T-helper 2 cell treated with Interferon-gamma antibody and Interleukin-4, amounts not matched to agents 5 μg/mL and 100 μg/mL, for 36 hours (primary cell): Measurements from ENCODE around the gene MEOX2.

Experiments used
- DNase-seq: peaks from one replicate; pipeline ENCODE4 v3.0.0; 2021; ENCODE audit warnings: low spot score
- H3K27ac Mint-ChIP-seq: one replicate; pipeline ENCODE4 v1.8.0; 2021; ENCODE audit warnings: mild to moderate bottlenecking, mixed read lengths
- H3K27me3 Mint-ChIP-seq: one replicate; pipeline ENCODE4 v1.8.0; 2021; ENCODE audit warnings: low read depth, mixed read lengths
- H3K36me3 Mint-ChIP-seq: one replicate; pipeline ENCODE4 v1.8.0; 2021; ENCODE audit warnings: low read depth, mixed read lengths
- H3K4me1 Mint-ChIP-seq: one replicate; pipeline ENCODE4 v1.8.0; 2021; ENCODE audit warnings: low read depth, mixed read lengths
- H3K4me3 Mint-ChIP-seq: one replicate; pipeline ENCODE4 v1.8.0; 2022; ENCODE audit warnings: mild to moderate bottlenecking, moderate library complexity, mixed read lengths
- H3K9me3 Mint-ChIP-seq: one replicate; pipeline ENCODE4 v1.8.0; 2021; ENCODE audit warnings: mixed read lengths

The MEOX2 gene

DNA sequence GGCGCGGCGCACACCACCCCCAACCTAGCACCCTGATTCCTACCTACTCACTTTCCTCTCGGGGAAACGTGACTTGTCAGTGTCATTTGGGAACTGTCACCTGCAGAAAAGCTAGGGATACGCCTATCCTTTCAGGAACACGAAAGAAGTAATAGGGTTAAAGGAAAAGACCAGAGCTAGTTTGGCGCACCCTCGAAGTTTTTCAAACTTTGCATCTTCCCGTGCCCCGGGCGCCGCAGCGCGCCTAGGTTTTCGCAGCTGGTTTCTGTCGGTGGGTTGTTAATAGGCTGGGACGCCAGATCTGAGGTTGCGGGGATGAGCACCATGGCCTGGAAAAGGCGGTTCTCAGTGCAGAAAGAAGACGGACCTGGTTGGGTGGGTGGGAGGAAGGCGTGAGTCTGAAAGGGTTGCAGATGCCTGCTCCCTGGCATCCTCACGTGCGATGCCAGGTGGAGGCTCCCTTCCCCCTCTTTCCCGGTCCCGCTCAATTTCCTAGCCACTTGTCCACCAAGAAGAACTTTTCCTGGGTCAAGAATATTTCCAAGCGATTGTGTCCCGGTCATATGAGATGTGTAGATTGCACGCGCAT is 568 bp upstream of the MEOX2 start:
- H3K4me1 Mint-ChIP-seq, result no peaks in the 10 kb centered on the region
- no peaks in the 10 kb centered on the region for H3K36me3 Mint-ChIP-seq
- H3K27ac Mint-ChIP-seq, result no peak overlapping the region
- DNase-seq, result no peak
- no peak overlapping the region for H3K4me3 Mint-ChIP-seq
- no peaks in the 10 kb centered on the region for H3K9me3 Mint-ChIP-seq
- peaks cover 42% of the 10 kb centered on the region for H3K27me3 Mint-ChIP-seq

DNA sequence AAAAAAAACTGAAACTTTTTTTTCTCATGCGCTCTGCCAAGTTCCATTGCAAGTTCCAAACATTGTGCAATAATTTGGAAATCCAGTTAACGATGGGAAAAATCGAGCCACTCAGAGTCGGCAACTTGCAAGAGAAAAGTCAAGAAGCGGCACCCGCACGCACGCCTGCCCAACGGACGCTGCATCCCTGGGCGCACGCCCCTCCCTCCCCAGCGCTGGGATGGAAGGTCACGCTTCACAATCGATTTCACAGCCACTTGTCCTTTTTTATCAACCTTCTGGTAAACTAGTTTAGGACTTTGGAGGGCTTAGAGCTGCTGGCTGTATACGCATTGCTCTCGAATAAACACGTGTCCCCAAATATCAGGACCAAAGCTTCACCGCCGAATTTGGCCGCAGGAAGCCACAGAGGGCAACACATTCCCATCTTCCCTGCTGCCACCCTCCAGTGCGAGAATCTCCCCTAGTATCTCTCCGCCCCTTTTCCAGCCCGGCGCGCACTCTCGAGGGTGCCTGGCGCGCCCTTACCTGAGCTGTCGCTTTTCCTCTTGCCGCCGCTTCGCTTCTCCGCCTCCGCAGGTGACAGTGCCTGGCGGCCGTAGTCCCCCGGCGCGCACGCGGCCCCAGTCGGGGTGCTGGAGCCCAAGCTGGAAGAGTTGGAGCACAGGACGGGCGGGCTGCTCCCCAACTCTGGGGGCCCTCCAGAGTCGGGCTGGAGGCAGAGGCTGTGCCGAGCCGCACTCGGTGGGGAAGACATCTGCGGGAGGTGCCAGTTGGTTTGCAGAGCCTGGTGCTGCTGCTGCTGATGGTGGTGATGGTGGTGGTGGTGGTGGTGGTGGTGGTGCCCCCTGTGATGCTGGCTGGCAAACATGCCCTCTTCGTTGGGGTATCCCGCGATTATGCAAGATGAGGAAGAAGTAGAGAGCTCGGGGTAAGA is 857 bp downstream of the MEOX2 start:
- H3K27me3 Mint-ChIP-seq, result peaks cover 42% of the 10 kb centered on the region
- no peak for DNase-seq
- H3K9me3 Mint-ChIP-seq, result no peaks in the 10 kb centered on the region
- no peak overlapping the region for H3K27ac Mint-ChIP-seq
- H3K4me3 Mint-ChIP-seq, result no peak overlapping the region
- no peaks in the 10 kb centered on the region for H3K36me3 Mint-ChIP-seq
- H3K4me1 Mint-ChIP-seq, result no peaks in the 10 kb centered on the region

DNA sequence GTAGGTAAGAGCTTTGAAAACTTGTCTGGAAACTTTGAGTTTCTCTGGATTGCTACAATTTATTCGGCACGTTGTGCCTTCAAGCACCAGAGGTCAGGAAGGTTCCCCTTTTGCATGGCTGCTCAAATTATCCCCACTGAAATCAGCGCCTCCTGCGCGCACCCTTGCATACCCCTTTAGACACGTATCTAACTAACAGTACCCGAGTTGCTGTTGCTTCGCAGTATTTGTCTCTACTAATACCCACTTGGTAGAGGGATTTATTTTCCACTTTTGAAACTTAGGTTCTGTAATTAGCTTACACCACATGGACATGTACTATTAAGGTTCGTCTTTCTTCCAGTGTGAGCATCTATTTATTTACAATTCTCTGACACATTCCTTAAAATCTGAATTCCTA is 1.6 kb downstream of the MEOX2 start:
- Mint-ChIP-seq H3K27me3 (peaks cover 42% of the 10 kb centered on the region), H3K27ac (no peak overlapping the region), H3K9me3 (no peaks in the 10 kb centered on the region), H3K4me1 (no peaks in the 10 kb centered on the region), H3K36me3 (no peaks in the 10 kb centered on the region), H3K4me3 (no peak overlapping the region)
- DNase-seq, result no peak

DNA sequence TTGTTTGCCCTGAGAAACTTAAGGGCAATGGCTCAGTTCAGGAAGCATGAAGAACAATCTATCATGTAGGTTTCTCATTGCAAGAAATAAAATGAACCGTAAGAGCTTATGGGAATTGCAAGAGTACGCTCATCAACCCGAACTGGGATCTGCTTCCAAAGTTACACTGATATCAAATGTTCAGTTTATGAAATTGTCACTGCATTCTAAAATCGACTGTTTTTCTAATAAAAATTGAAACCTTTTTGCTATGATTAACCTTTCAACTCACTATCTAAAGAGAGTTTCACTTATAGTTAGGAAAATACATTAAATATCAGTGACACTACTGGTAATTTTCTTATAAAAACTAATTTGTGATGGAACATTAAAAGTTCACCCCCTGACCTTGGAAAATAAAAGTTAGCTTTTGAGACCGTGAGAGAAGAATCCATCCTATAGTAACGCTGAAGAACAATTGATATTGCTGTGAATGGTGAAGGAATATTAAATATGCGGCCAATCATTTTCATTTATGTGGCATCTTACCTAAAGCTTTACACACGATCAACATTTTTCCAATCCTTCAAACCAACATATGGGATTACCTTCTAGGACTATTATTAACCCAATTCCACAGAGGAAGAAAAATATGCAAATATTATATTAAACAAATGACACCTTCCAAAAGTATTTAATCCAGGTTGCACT is 2.2 kb downstream of the MEOX2 start:
- no peak overlapping the region for H3K27ac Mint-ChIP-seq

GRCh38 chr7:15682751-15683245 is 3.7 kb downstream of the MEOX2 start:
- peaks cover 31% of the 10 kb centered on the region for H3K27me3 Mint-ChIP-seq
- H3K9me3 Mint-ChIP-seq, result no peaks in the 10 kb centered on the region
- H3K4me1 Mint-ChIP-seq, result no peaks in the 10 kb centered on the region
- H3K36me3 Mint-ChIP-seq, result no peaks in the 10 kb centered on the region
- DNase-seq, result no peak
- no peak overlapping the region for H3K27ac Mint-ChIP-seq
- no peak overlapping the region for H3K4me3 Mint-ChIP-seq

More for the DNA sequence above, 2.2 kb downstream of the MEOX2 start:
- H3K9me3 Mint-ChIP-seq, result no peaks in the 10 kb centered on the region
- no peaks in the 10 kb centered on the region for H3K36me3 Mint-ChIP-seq
- no peak for DNase-seq
- no peak overlapping the region for H3K4me3 Mint-ChIP-seq
- peaks cover 42% of the 10 kb centered on the region for H3K27me3 Mint-ChIP-seq
- no peaks in the 10 kb centered on the region for H3K4me1 Mint-ChIP-seq

DNA sequence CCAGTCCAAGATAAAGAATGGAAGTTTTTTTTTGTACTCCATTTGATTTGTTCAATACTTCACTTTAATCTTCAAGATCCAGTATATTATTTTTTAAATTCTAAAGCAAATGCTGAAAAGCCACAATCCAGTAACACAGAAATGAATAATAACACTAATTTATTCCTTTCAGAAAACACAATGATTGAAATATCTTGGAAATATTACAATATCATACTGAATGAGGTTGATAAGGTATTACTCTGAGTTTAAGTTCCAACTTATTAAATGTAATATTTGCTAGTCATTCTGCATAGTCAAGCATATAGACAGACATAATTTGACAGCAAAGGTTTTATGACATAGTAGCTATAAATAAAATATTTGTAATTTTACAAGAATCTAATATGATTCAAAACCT is 4.4 kb downstream of the MEOX2 start:
- DNase-seq, result no peak
- no peak overlapping the region for H3K4me3 Mint-ChIP-seq
- no peaks in the 10 kb centered on the region for H3K4me1 Mint-ChIP-seq
- H3K9me3 Mint-ChIP-seq, result no peaks in the 10 kb centered on the region
- H3K27ac Mint-ChIP-seq, result no peak overlapping the region
- no peaks in the 10 kb centered on the region for H3K36me3 Mint-ChIP-seq
- peaks cover 24% of the 10 kb centered on the region for H3K27me3 Mint-ChIP-seq

DNA sequence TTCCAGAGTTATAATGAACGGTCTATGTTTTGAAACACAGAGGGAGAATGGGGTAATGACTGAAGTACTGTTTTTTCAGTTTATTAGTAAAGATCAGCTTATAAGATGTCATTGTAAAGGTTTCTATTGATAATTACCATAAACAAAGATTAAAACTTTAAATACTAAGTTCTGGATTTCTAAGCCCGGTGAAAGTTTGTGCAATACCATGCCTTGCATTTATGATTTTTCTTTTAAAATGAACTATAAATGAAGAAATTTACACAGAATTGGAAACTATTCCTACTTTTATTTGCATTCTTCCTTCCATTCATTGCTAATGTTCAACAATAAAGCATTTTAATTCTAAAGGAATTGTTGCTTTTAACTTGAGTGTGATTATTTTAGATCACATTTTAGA is 4.9 kb downstream of the MEOX2 start:
- no peak overlapping the region for H3K27ac Mint-ChIP-seq
- H3K27me3 Mint-ChIP-seq, result peaks cover 19% of the 10 kb centered on the region
- no peaks in the 10 kb centered on the region for H3K36me3 Mint-ChIP-seq
- H3K9me3 Mint-ChIP-seq, result no peaks in the 10 kb centered on the region
- no peak overlapping the region for H3K4me3 Mint-ChIP-seq
- H3K4me1 Mint-ChIP-seq, result no peaks in the 10 kb centered on the region
- DNase-seq, result no peak

DNA sequence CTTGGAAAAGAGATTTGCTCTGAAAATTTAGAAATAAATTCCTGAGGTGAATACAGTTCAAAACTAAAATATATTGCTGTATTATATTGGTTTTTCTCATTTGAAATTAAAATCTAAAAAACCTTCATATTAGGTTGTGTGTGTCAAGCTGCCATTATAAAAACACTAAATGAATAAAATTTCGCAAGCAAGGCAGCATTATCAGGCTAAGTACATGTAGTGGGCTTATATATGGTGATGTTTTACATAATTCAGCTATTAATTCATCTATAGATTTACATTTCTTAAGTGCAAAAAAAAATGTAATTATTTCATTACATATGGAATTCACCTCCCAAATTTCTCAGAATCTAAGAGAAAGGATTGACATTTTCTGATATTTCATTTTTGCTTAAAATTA is 5.3 kb downstream of the MEOX2 start:
- DNase-seq, result no peak
- H3K4me1 Mint-ChIP-seq, result no peaks in the 10 kb centered on the region
- no peaks in the 10 kb centered on the region for H3K9me3 Mint-ChIP-seq
- no peak overlapping the region for H3K4me3 Mint-ChIP-seq
- no peak overlapping the region for H3K27ac Mint-ChIP-seq
- H3K27me3 Mint-ChIP-seq, result peaks cover 15% of the 10 kb centered on the region
- H3K36me3 Mint-ChIP-seq, result no peaks in the 10 kb centered on the region

GRCh38 chr7:15680446-15680845 is 6.0 kb downstream of the MEOX2 start:
- Mint-ChIP-seq H3K9me3 (no peaks in the 10 kb centered on the region), H3K27me3 (peaks cover 7% of the 10 kb centered on the region), H3K4me1 (no peaks in the 10 kb centered on the region), H3K36me3 (no peaks in the 10 kb centered on the region), H3K27ac (no peak overlapping the region), H3K4me3 (no peak overlapping the region)
- no peak for DNase-seq

DNA sequence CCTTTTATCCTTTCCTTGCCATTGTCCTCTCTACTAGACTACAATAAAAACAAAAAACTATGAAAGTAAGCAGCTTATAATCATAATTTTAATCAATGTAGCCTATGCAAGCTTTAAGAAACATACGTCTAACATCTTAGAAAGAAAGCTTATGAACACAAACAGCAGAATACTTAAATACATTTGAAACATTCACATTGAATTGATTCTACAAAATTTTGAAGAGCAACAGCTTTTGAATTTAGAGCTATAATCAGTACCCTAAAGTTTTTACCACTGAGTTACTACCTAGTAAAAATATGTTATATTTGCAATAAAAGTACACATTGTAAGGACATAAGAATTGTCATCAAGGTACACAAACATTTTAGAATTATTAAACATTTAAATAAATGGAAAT is 7.2 kb downstream of the MEOX2 start:
- Mint-ChIP-seq H3K4me3 (no peak overlapping the region), H3K27me3 (peaks cover 1% of the 10 kb centered on the region), H3K9me3 (no peaks in the 10 kb centered on the region), H3K27ac (no peak overlapping the region), H3K4me1 (no peaks in the 10 kb centered on the region), H3K36me3 (no peaks in the 10 kb centered on the region)
- no peak for DNase-seq

DNA sequence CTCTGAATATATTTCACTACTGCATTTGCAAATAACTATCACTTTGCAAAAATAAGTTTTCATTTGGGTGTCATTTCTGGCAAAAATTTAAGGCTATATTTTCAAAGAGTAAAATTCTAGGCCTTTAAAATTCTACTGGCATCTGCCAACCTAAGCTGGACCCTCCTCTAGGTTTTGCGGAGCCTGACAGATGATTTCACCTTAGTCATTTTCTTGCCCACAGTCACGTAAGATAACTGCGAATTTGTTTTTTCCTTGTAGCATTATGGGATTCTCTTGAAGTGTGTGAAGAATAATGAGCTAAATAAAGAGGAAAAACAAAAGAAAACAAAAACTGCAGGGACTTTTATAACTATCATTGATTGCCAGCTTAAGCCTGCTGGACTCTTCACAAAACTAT is 7.8 kb downstream of the MEOX2 start:
- H3K4me1 Mint-ChIP-seq, result no peaks in the 10 kb centered on the region
- no peak overlapping the region for H3K27ac Mint-ChIP-seq
- no peaks in the 10 kb centered on the region for H3K27me3 Mint-ChIP-seq
- no peaks in the 10 kb centered on the region for H3K9me3 Mint-ChIP-seq
- DNase-seq, result no peak
- no peaks in the 10 kb centered on the region for H3K36me3 Mint-ChIP-seq
- no peak overlapping the region for H3K4me3 Mint-ChIP-seq

- Mint-ChIP-seq H3K4me1 (no peaks in the 10 kb centered on the region), H3K9me3 (no peaks in the 10 kb centered on the region), H3K27me3 (no peaks in the 10 kb centered on the region), H3K36me3 (no peaks in the 10 kb centered on the region), H3K4me3 (no peak overlapping the region), H3K27ac (no peak overlapping the region)
- DNase-seq, result no peak
Observed at GRCh38 chr7:15675379-15675778, 11.1 kb downstream of the MEOX2 start.

- Mint-ChIP-seq H3K27me3 (no peaks in the 10 kb centered on the region), H3K4me1 (no peaks in the 10 kb centered on the region), H3K27ac (no peak overlapping the region), H3K36me3 (no peaks in the 10 kb centered on the region), H3K9me3 (peaks cover 7% of the 10 kb centered on the region), H3K4me3 (no peak overlapping the region)
- DNase-seq, result no peak
Observed at GRCh38 chr7:15674586-15674985, 11.9 kb downstream of the MEOX2 start.

DNA sequence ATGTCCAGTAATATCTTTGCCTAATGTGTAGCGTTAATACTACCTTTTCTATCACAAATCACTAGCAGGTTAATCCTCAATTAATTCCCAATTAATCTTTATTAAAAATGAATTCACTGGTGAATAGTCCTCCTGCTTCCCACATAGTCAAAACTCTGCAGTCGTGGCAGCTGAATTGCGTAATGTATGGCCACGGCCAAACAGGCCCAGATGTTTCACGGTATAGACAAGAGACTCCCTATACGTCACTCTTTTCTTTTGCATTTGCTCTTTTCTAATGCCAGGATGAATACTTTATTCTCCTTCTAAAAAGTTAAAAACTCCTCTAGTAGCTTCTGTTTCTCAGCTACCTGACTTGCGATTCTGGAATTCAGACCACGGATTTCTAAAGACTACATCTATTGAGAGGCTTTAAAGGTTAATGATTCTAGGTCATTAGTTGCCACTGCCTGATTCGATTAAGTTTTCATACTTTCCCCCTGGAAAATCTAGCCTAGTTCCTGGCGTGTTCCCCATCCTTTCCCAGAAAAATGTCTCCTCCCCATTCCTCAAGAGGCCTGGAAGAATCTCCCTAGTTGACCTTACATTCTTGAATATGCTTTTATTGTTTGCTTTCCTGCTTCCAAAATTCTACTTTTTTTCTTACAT is 16.9 kb downstream of the MEOX2 start:
- no peak overlapping the region for H3K27ac Mint-ChIP-seq
- no peaks in the 10 kb centered on the region for H3K36me3 Mint-ChIP-seq
- no peaks in the 10 kb centered on the region for H3K4me1 Mint-ChIP-seq
- no peaks in the 10 kb centered on the region for H3K27me3 Mint-ChIP-seq
- DNase-seq, result no peak
- H3K4me3 Mint-ChIP-seq, result no peak overlapping the region
- peaks cover 10% of the 10 kb centered on the region for H3K9me3 Mint-ChIP-seq
